Activated naive CD8-positive, alpha-beta T cell treated with anti-CD3 and anti-CD28 coated beads, Interleukin-2, amount 10 ng/mL, durations not matched to agents 7 days and 5 days (primary cell): ENCODE results near the gene E2F1. TPM values are rescaled to one million over a fixed set of nuclear protein-coding genes. Genes with fewer than 3 reads are reported as not detected.
"Not testable (repeated sequence)": the region's sequence is repeated elsewhere in the genome, so short reads cannot be mapped to it uniquely, and the experiment has no call there.

Experiments used
- ATAC-seq: fragments of 150-1000 bp; cut with Tn5 transposase; one replicate; pipeline ENCODE4 v1.10.0; 2021; ENCODE audit warnings: low read depth, moderate library complexity
- POLR2A ChIA-PET: fragments of 350-600 bp; sonication (Branson Sonifier 250); formaldehyde crosslinking; loops from one replicate; lab custom pipeline; 2021; ENCODE audit warnings: antibody characterized with exemption; lab: Charles Lee
- DNase-seq: peaks from one replicate; pipeline ENCODE4 v3.0.0; 2021
- H3K27ac Mint-ChIP-seq: one replicate; pipeline ENCODE4 v1.8.0; 2022; ENCODE audit warnings: mild to moderate bottlenecking, mixed read lengths
- H3K27me3 Mint-ChIP-seq: one replicate; pipeline ENCODE4 v1.8.0; 2022; ENCODE audit warnings: mild to moderate bottlenecking, moderate library complexity, mixed read lengths
- H3K36me3 Mint-ChIP-seq: one replicate; pipeline ENCODE4 v1.8.0; 2021; ENCODE audit warnings: mild to moderate bottlenecking, mixed read lengths
- H3K4me1 Mint-ChIP-seq: one replicate; pipeline ENCODE4 v1.8.0; 2021; ENCODE audit warnings: mixed read lengths
- H3K4me3 Mint-ChIP-seq: one replicate; pipeline ENCODE4 v1.8.0; 2022; ENCODE audit warnings: mild to moderate bottlenecking, moderate library complexity, mixed read lengths
- H3K9me3 Mint-ChIP-seq: one replicate; pipeline ENCODE4 v1.8.0; 2021; ENCODE audit warnings: mixed read lengths
- total RNA-seq, 2 experiments: library from RNA; stranded (reverse); gene quantifications; one replicate each; pipeline ENCODE4 v1.2.3, GENCODE V29; 2021

E2F1 gene
- total RNA-seq, 2 experiments from 2014 or later: 62.5 to 68.4 TPM

GRCh38 chr20:33645396-33645795, 40.8 kb downstream of the E2F1 start:
- no peaks in the 10 kb centered on the region for H3K27me3 Mint-ChIP-seq
- peaks cover 8% of the 10 kb centered on the region for H3K4me1 Mint-ChIP-seq
- H3K36me3 Mint-ChIP-seq: peaks cover 12% of the 10 kb centered on the region
- H3K27ac Mint-ChIP-seq: no peak overlapping the region
- no peak for DNase-seq
- no peak overlapping the region for H3K4me3 Mint-ChIP-seq
- no peaks in the 10 kb centered on the region for H3K9me3 Mint-ChIP-seq
- no peak for ATAC-seq
- POLR2A ChIA-PET: no interaction called here

GRCh38 chr20:33645072-33645358, 41.2 kb downstream of the E2F1 start:
- no peak for DNase-seq
- ATAC-seq: no peak
- Mint-ChIP-seq H3K36me3 (peaks cover 12% of the 10 kb centered on the region), H3K27ac (no peak overlapping the region), H3K27me3 (no peaks in the 10 kb centered on the region), H3K4me3 (no peak overlapping the region), H3K4me1 (peaks cover 8% of the 10 kb centered on the region), H3K9me3 (no peaks in the 10 kb centered on the region)
- POLR2A ChIA-PET: no interaction called here

DNA sequence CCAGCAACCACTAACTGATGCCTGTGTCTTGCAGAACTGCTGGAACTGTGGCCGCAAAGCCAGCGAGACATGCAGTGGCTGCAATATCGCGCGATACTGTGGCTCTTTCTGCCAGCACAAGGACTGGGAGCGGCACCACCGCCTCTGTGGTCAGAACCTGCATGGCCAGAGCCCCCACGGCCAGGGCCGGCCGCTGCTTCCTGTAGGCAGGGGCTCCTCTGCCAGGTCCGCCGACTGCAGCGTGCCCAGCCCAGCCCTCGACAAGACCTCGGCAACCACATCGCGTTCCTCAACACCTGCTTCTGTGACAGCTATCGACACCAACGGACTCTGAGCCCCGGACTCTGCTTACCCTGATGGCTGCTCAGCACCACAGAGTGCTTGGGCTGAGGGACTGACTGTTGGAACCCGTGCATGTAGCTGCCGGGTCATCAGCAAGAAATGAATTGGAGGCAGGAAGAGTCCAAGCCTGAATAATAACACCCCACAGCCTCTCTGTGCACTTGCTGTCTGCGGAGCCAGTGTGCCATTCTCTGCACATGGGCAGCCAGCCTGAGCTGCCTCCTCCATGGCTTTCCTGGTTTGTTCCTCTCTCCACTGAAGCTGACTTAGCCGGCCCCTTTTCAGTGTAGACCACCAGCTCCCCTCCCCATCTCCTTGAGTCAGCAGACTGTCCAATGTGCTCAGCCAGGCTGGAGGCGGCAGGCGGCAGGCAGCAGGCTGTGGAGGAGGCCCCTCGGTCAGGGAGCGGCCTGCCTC, 41.7 kb downstream of the E2F1 start:
- POLR2A ChIA-PET: no interaction called here
- no peak for ATAC-seq
- H3K27ac Mint-ChIP-seq: no peak overlapping the region

GRCh38 chr20:33640287-33640686, 45.9 kb downstream of the E2F1 start:
- Mint-ChIP-seq H3K9me3 (no peaks in the 10 kb centered on the region), H3K4me1 (no peaks in the 10 kb centered on the region), H3K36me3 (peaks cover 10% of the 10 kb centered on the region), H3K27ac (no peak overlapping the region), H3K4me3 (no peak overlapping the region), H3K27me3 (no peaks in the 10 kb centered on the region)
- ATAC-seq: no peak
- DNase-seq: no peak
- POLR2A ChIA-PET: no interaction called here

More for the DNA sequence above, 41.7 kb downstream of the E2F1 start:
- H3K9me3 Mint-ChIP-seq: no peaks in the 10 kb centered on the region
- peaks cover 8% of the 10 kb centered on the region for H3K4me1 Mint-ChIP-seq
- DNase-seq: no peak
- H3K36me3 Mint-ChIP-seq: peaks cover 12% of the 10 kb centered on the region
- no peaks in the 10 kb centered on the region for H3K27me3 Mint-ChIP-seq
- H3K4me3 Mint-ChIP-seq: no peak overlapping the region

GRCh38 chr20:33636776-33637175, 49.4 kb downstream of the E2F1 start:
- Mint-ChIP-seq H3K27me3 (no peaks in the 10 kb centered on the region), H3K36me3 (peaks cover 10% of the 10 kb centered on the region), H3K9me3 (no peaks in the 10 kb centered on the region), H3K4me3 (no peak overlapping the region), H3K27ac (no peak overlapping the region), H3K4me1 (peaks cover 4% of the 10 kb centered on the region)
- POLR2A ChIA-PET: no interaction called here
- ATAC-seq (no peak), DNase-seq (no peak)

GRCh38 chr20:33635341-33635740, 50.8 kb downstream of the E2F1 start:
- no peaks in the 10 kb centered on the region for H3K27me3 Mint-ChIP-seq
- peaks cover 10% of the 10 kb centered on the region for H3K36me3 Mint-ChIP-seq
- no peak for ATAC-seq
- POLR2A ChIA-PET: interaction anchor here (0.7 kb wide), 1 partner anchor 9 kb away, joined by 5 read pairs; no protein-coding TSS in a partner anchor
- no peak overlapping the region for H3K4me3 Mint-ChIP-seq
- no peaks in the 10 kb centered on the region for H3K9me3 Mint-ChIP-seq
- no peak overlapping the region for H3K27ac Mint-ChIP-seq
- H3K4me1 Mint-ChIP-seq: peaks cover 4% of the 10 kb centered on the region
- DNase-seq: no peak

DNA sequence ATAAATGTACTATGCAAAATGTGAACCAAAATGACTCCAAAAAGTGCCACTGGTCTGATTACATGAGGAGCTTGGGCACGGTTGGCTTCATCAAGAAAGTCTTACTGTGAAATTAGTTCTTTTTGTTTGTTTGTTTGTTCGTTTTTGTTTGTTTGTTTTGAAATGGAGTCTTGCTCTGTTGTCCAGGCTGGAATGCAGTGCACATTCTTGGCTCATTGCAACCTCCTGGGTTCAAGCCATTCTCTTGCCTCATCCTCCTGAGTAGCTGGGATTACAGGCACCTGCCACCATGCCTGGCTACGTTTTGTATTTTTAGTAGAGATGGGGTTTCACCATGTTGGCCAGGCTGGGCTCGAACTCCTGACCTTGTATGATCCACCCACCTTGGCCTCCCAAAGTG, 54.3 kb downstream of the E2F1 start:
- H3K36me3 Mint-ChIP-seq, H3K9me3 Mint-ChIP-seq, H3K27me3 Mint-ChIP-seq: not testable (repeated sequence)

DNA sequence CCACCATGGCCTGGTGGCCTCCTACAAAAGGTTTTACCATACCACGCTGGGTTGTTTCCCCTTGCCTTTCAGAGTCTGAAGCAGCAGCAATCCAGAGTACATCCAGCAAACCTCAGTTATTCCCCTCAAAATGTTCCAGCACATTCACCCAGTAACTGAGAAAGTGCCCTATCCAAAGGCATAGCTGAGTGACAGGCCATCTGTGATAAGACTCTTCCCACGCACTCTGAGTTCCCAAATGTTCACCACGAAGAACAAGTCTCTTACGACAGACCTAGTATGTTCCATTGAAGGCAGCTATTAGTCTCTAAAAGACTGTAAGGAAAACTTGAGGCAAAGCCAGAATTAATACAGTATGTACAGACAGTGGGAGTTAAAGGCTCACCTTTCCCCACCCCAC, 55.7 kb downstream of the E2F1 start:
- Mint-ChIP-seq H3K9me3 (no peaks in the 10 kb centered on the region), H3K36me3 (peaks cover 8% of the 10 kb centered on the region), H3K27ac (no peak overlapping the region), H3K4me3 (no peak overlapping the region), H3K4me1 (peaks cover 4% of the 10 kb centered on the region), H3K27me3 (no peaks in the 10 kb centered on the region)
- POLR2A ChIA-PET: no interaction called here
- DNase-seq (no peak), ATAC-seq (no peak)

More for the DNA sequence above, 54.3 kb downstream of the E2F1 start:
- H3K4me3 Mint-ChIP-seq, H3K4me1 Mint-ChIP-seq, POLR2A ChIA-PET, ATAC-seq, DNase-seq, H3K27ac Mint-ChIP-seq: not testable (repeated sequence)

DNA sequence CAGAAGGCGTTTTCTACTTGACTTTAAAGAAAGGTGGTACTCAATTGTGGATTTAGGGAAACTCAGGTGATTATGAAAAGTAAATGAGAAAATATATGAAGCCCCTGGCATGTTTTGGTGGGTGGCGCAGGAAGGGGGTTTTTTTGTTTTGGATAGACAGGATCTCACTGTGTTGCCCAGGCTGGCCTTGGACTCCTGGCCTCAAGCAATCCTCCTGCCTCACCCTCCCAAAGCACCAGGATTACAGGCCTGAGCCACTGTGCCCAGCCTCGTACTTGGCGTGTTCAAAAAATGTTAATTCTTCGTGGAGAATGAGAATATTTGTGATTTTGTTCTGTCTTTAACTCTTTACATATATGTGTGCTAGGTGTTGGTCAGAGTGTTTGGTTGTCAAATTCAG, 56.2 kb downstream of the E2F1 start:
- H3K4me3 Mint-ChIP-seq: no peak overlapping the region
- H3K9me3 Mint-ChIP-seq: no peaks in the 10 kb centered on the region
- no peaks in the 10 kb centered on the region for H3K27me3 Mint-ChIP-seq
- H3K4me1 Mint-ChIP-seq: peaks cover 4% of the 10 kb centered on the region
- DNase-seq (no peak), ATAC-seq (no peak)
- peaks cover 14% of the 10 kb centered on the region for H3K36me3 Mint-ChIP-seq
- POLR2A ChIA-PET: no interaction called here
- no peak overlapping the region for H3K27ac Mint-ChIP-seq

DNA sequence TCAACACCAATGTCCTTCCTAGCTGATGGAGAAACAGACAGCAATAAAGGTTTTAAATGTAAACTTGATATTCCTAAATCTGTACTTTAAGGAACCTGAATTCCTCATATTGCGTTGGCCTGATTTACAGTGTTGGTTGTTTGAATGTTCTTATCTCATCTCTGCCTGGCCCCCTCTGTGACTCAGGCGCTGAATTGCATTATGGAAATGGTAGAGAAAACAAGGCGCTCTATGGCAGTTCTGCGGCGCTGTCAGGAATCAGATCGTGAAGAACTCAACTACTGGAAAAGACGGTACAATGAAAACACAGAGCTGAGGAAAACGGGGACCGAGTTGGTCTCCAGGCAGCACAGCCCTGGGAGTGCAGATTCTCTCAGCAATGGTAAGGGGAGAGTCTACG, 56.7 kb downstream of the E2F1 start:
- DNase-seq (no peak), ATAC-seq (no peak)
- Mint-ChIP-seq H3K36me3 (peaks cover 17% of the 10 kb centered on the region), H3K4me3 (no peak overlapping the region), H3K27ac (no peak overlapping the region), H3K27me3 (no peaks in the 10 kb centered on the region), H3K9me3 (no peaks in the 10 kb centered on the region), H3K4me1 (peaks cover 4% of the 10 kb centered on the region)
- POLR2A ChIA-PET: no interaction called here

DNA sequence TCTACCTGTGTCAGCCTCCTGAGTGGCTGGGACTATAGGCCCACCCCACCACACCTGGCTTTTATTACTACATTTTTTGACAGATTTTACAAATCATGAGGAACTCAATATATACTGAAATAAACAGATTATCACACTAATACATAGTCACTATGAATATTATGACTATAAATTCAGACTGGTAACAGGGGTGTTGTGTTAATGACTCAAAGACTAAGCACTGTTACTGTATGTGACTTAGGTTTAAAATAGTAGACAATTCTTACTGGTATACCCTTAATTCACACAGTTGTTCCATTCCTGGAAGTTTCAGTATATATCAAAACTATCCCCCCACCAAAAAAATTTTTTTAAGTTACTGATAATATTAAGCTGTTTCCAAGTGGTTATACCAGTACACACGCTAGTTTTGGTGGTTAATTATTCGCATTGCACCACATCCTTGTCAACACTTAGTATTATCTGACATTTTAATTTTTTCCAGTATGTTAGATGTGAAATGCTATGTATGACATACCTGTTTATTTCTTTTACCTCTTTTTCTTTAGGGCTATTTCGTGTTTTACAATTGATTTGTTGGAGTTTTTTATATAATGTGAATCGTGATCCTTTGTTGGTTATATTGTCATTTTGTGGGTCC, 58.5 kb downstream of the E2F1 start:
- POLR2A ChIA-PET: no interaction called here
- H3K36me3 Mint-ChIP-seq: peaks cover 22% of the 10 kb centered on the region
- DNase-seq (no peak), ATAC-seq (no peak)
- no peak overlapping the region for H3K27ac Mint-ChIP-seq
- no peak overlapping the region for H3K4me3 Mint-ChIP-seq
- H3K27me3 Mint-ChIP-seq: no peaks in the 10 kb centered on the region
- no peaks in the 10 kb centered on the region for H3K9me3 Mint-ChIP-seq
- peaks cover 4% of the 10 kb centered on the region for H3K4me1 Mint-ChIP-seq

- DNase-seq: no peak
- POLR2A ChIA-PET: interaction anchor here (0.6 kb wide), 1 partner anchor 10 kb away, joined by 5 read pairs; no protein-coding TSS in a partner anchor
- peaks cover 20% of the 10 kb centered on the region for H3K36me3 Mint-ChIP-seq
- no peaks in the 10 kb centered on the region for H3K27me3 Mint-ChIP-seq
- no peak overlapping the region for H3K4me3 Mint-ChIP-seq
- no peak for ATAC-seq
- no peak overlapping the region for H3K27ac Mint-ChIP-seq
- peaks cover 4% of the 10 kb centered on the region for H3K4me1 Mint-ChIP-seq
- H3K9me3 Mint-ChIP-seq: no peaks in the 10 kb centered on the region
These were observed 60.0 kb downstream of the E2F1 start for GRCh38 chr20:33626190-33626589.
